ENCODE data around the gene TBC1D22A.
"Not testable (repeated sequence)": the region's sequence is repeated elsewhere in the genome, so short reads cannot be mapped to it uniquely, and the experiment has no call there.

Gene TBC1D22A

GRCh38 chr22:46810856-46811786 is 48.7 kb downstream of the TBC1D22A start:
- Histone ChIP-seq H3K9me3 (ENCODE audit: control insufficient read depth in 1 of 2, low read length in 2 of 2) (no peaks in the 10 kb centered on the region), H3K4me1 (ENCODE audit: control insufficient read depth in 1 of 2, insufficient read depth in 2 of 2, low read length in 2 of 2) (peaks cover 13% of the 10 kb centered on the region in 2 donors), H3K27me3 (ENCODE audit: control insufficient read depth in 1 of 2, insufficient read depth in 2 of 2, low read length in 2 of 2) (no peaks in the 10 kb centered on the region), H3K4me3 (ENCODE audit: low read depth in 1 of 2, low read length in 2 of 2) (no peak overlapping the region), H3K36me3 (ENCODE audit: control insufficient read depth in 1 of 2, insufficient read depth in 2 of 2, low read length in 2 of 2) (peaks cover 10 to 20% of the 10 kb centered on the region in 2 donors), H3K9ac (ENCODE audit: low read depth in 1 of 2, low read length in 2 of 2) (no peak overlapping the region), H3K27ac (ENCODE audit: low read depth, low read length) (no peak overlapping the region)

DNA sequence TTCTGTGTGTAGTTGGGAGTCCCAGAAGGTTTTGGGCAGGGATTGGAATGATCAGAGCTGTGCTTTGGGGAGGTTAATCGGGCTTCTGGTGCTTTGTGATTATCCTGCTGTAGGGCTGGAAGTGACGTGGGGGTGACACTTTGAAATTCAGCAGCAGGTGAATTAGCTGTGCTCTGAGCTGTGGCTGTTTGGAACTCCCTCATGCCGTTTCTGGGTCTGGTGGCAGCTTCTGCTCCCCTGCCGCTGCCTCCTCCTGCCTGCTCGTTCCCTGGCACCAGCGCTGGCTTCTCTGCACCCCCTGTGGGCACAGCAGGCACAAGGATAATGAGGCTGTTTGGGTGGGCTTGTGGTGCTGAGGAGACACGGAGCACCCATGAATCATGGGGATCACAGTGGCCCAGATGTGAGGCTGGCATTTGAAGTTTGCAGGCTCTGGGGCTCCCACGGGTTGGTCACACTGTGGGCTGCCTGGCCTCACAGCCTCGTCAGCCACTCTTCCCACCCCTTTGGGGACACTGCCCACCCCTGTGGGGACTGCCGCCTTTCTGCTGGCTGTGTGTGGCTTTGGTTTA is 49.7 kb downstream of the TBC1D22A start:
- Histone ChIP-seq H3K27ac (ENCODE audit: low read depth, low read length) (no peak overlapping the region), H3K9me3 (ENCODE audit: control insufficient read depth in 1 of 2, low read length in 2 of 2) (no peaks in the 10 kb centered on the region), H3K4me3 (ENCODE audit: low read depth in 1 of 2, low read length in 2 of 2) (no peak overlapping the region), H3K9ac (ENCODE audit: low read depth in 1 of 2, low read length in 2 of 2) (no peak overlapping the region), H3K4me1 (ENCODE audit: control insufficient read depth in 1 of 2, insufficient read depth in 2 of 2, low read length in 2 of 2) (peaks cover 19 to 22% of the 10 kb centered on the region in 2 donors), H3K27me3 (ENCODE audit: control insufficient read depth in 1 of 2, insufficient read depth in 2 of 2, low read length in 2 of 2) (no peaks in the 10 kb centered on the region), H3K36me3 (ENCODE audit: control insufficient read depth in 1 of 2, insufficient read depth in 2 of 2, low read length in 2 of 2) (peaks cover 10 to 17% of the 10 kb centered on the region in 2 donors)

DNA sequence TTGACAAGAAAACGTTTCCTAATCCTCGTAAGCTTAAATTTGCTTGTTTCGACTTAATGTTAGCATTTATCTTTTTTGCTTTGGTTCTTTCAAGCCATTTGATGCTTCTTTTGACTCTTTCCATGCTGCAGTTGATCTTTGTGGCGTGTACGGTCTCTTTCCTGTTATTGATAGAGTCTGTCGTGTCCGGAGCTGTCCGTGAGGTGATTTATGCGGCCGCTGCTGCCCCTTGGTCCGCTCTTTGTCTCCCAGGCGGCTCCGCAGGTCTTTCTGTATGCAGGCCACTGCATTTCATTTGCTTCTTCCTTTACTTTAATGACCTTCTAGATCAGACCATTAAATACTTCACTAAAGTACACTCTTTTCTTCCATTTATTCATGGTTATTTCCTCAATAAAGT is 50.3 kb downstream of the TBC1D22A start:
- Histone ChIP-seq H3K27me3 (ENCODE audit: control insufficient read depth in 1 of 2, insufficient read depth in 2 of 2, low read length in 2 of 2) (no peaks in the 10 kb centered on the region), H3K4me3 (ENCODE audit: low read depth in 1 of 2, low read length in 2 of 2) (no peak overlapping the region), H3K4me1 (ENCODE audit: control insufficient read depth in 1 of 2, insufficient read depth in 2 of 2, low read length in 2 of 2) (peaks cover 19 to 22% of the 10 kb centered on the region in 2 donors), H3K27ac (ENCODE audit: low read depth, low read length) (no peak overlapping the region), H3K9ac (ENCODE audit: low read depth in 1 of 2, low read length in 2 of 2) (no peak overlapping the region), H3K9me3 (ENCODE audit: control insufficient read depth in 1 of 2, low read length in 2 of 2) (no peaks in the 10 kb centered on the region), H3K36me3 (ENCODE audit: control insufficient read depth in 1 of 2, insufficient read depth in 2 of 2, low read length in 2 of 2) (peaks cover 6 to 11% of the 10 kb centered on the region in 2 donors)

GRCh38 chr22:46813816-46814597 is 51.6 kb downstream of the TBC1D22A start:
- H3K9me3 ChIP-seq (ENCODE audit: control insufficient read depth in 1 of 2, low read length in 2 of 2), result no peaks in the 10 kb centered on the region
- H3K4me1 ChIP-seq (ENCODE audit: control insufficient read depth in 1 of 2, insufficient read depth in 2 of 2, low read length in 2 of 2), result peaks cover 19 to 22% of the 10 kb centered on the region in 2 donors
- no peak overlapping the region for H3K27ac ChIP-seq (ENCODE audit: low read depth, low read length)
- no peak overlapping the region for H3K9ac ChIP-seq (ENCODE audit: low read depth in 1 of 2, low read length in 2 of 2)
- no peak overlapping the region for H3K4me3 ChIP-seq (ENCODE audit: low read depth in 1 of 2, low read length in 2 of 2)
- H3K27me3 ChIP-seq (ENCODE audit: control insufficient read depth in 1 of 2, insufficient read depth in 2 of 2, low read length in 2 of 2), result no peaks in the 10 kb centered on the region
- peaks cover 6 to 8% of the 10 kb centered on the region in 2 donors for H3K36me3 ChIP-seq (ENCODE audit: control insufficient read depth in 1 of 2, insufficient read depth in 2 of 2, low read length in 2 of 2)

DNA sequence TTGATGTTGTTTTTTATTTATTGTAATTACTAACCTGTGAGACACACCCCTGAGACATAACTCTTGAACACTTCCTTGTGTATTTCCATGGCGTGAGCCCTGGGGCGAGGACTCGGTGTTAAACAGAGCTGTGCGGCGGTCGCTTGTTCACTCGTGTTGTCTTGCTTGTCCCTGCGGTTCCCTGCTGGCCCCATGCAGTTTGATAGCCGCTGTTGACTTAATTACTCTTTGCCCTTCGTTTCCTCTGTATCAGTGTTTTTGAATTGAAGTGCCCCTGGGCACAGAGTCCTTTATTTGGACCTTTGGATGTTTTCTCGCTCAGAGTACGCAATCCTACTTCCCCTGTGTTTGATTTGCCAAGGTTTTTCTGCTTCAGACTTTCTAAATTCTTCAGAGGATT is 52.7 kb downstream of the TBC1D22A start:
- no peaks in the 10 kb centered on the region for H3K9me3 ChIP-seq (ENCODE audit: control insufficient read depth in 1 of 2, low read length in 2 of 2)
- peak overlapping the region in 1 of 2 donors; percentile 30 for H3K9ac ChIP-seq (ENCODE audit: low read depth in 1 of 2, low read length in 2 of 2)
- H3K36me3 ChIP-seq (ENCODE audit: control insufficient read depth in 1 of 2, insufficient read depth in 2 of 2, low read length in 2 of 2), result peaks cover 4 to 6% of the 10 kb centered on the region in 2 donors
- H3K27ac ChIP-seq (ENCODE audit: low read depth, low read length), result peak overlapping the region; percentile 50
- no peaks in the 10 kb centered on the region for H3K27me3 ChIP-seq (ENCODE audit: control insufficient read depth in 1 of 2, insufficient read depth in 2 of 2, low read length in 2 of 2)
- peaks cover 19 to 22% of the 10 kb centered on the region in 2 donors for H3K4me1 ChIP-seq (ENCODE audit: control insufficient read depth in 1 of 2, insufficient read depth in 2 of 2, low read length in 2 of 2)
- H3K4me3 ChIP-seq (ENCODE audit: low read depth in 1 of 2, low read length in 2 of 2), result no peak overlapping the region

- peak overlapping the region in 1 of 2 donors; percentile 52 for H3K4me3 ChIP-seq (ENCODE audit: low read depth in 1 of 2, low read length in 2 of 2)
- peaks cover 19 to 22% of the 10 kb centered on the region in 2 donors for H3K4me1 ChIP-seq (ENCODE audit: control insufficient read depth in 1 of 2, insufficient read depth in 2 of 2, low read length in 2 of 2)
- peaks cover 4 to 6% of the 10 kb centered on the region in 2 donors for H3K36me3 ChIP-seq (ENCODE audit: control insufficient read depth in 1 of 2, insufficient read depth in 2 of 2, low read length in 2 of 2)
- H3K27me3 ChIP-seq (ENCODE audit: control insufficient read depth in 1 of 2, insufficient read depth in 2 of 2, low read length in 2 of 2), result no peaks in the 10 kb centered on the region
- H3K9ac ChIP-seq (ENCODE audit: low read depth in 1 of 2, low read length in 2 of 2), result peak overlapping the region; percentile 3 to 30
- no peaks in the 10 kb centered on the region for H3K9me3 ChIP-seq (ENCODE audit: control insufficient read depth in 1 of 2, low read length in 2 of 2)
- H3K27ac ChIP-seq (ENCODE audit: low read depth, low read length), result peak overlapping the region; percentile 50
Measured at GRCh38 chr22:46815559-46815895, 53.1 kb downstream of the TBC1D22A start.

DNA sequence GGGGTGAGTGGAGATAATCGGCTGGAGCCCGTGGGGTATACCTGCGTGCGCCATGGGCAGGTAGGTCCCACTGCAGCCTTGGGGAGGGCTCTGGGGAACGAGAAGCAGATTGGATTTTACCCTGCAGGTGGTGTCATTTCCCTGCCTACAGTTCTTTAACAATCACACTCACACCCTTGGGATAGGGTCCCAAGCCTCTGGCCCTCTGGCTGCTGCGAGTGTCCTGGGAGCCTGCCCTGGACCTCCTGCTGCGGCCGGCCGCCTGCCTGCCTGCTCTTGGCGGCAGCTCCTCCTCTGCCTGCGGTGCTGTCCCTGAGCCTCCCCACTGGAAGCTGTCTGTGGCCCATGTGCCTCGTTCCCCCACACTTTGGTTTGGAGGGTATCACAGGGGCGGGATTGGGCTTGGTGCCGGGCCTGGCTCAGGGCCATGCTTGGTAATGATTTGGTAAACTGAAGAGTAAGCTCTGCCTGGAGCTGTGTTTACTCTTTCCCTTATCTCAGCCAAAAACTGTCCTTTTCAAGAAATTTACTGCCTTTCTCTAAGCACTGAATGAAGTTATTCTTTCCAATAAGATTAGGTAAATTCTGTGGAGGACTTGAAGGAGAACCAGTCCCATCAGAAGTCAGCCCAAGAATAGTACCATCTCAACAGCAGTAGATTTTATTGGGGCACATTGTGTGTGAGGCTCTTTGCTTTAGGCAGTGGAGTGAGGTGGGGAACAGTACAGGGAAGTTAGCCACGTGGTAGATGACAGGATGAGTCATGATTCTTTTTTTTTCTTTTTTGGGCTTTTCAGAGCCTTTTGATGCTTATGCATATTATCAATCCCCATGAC is 53.7 kb downstream of the TBC1D22A start:
- Histone ChIP-seq H3K9me3 (ENCODE audit: control insufficient read depth in 1 of 2, low read length in 2 of 2) (no peaks in the 10 kb centered on the region), H3K27me3 (ENCODE audit: control insufficient read depth in 1 of 2, insufficient read depth in 2 of 2, low read length in 2 of 2) (no peaks in the 10 kb centered on the region), H3K9ac (ENCODE audit: low read depth in 1 of 2, low read length in 2 of 2) (peak overlapping the region; percentile 3 to 30), H3K4me1 (ENCODE audit: control insufficient read depth in 1 of 2, insufficient read depth in 2 of 2, low read length in 2 of 2) (peaks cover 19 to 22% of the 10 kb centered on the region in 2 donors), H3K4me3 (ENCODE audit: low read depth in 1 of 2, low read length in 2 of 2) (peak overlapping the region in 1 of 2 donors; percentile 52), H3K36me3 (ENCODE audit: control insufficient read depth in 1 of 2, insufficient read depth in 2 of 2, low read length in 2 of 2) (peaks cover 1 to 4% of the 10 kb centered on the region in 2 donors), H3K27ac (ENCODE audit: low read depth, low read length) (peak overlapping the region; percentile 50)

DNA sequence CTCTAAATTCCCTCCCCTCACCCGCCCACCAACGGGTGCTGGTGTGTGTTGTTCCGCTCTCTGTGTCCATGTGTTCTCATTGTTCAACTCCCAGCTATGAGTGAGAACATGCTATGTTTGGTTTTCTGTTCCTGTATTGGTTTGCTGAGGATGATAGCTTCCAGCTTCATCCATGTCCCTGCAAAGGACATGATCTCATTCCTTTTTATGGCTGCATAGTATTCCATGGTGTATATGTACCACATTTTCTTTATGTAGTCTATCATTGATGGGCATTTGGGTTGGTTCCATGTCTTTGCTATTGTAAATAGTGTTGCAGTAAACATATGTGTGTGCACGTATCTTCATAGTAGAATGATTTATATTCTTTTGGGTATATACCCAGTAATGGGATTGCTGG is 54.9 kb downstream of the TBC1D22A start:
- not testable (repeated sequence) for H3K9ac ChIP-seq (ENCODE audit: low read depth in 1 of 2, low read length in 2 of 2); H3K9me3 ChIP-seq (ENCODE audit: control insufficient read depth in 1 of 2, low read length in 2 of 2)

DNA sequence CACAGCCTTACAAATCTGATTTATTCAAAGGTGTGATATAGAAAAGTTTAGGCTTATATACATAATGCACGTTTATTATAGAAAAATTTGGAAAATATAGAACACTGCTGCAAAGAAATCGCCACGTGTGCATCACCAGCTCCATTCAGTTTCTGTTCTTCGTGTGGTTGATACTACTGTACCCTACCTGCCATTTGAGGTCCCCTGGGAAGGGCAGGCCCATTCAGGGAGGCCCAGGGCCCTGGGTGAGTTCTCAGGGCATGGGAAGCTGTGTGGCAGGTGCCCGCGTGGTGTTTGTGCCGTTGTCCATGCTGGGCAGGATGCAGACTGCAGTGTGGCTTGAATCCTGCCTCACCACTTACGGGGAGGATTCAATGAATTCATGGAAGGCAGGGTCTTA is 60.8 kb downstream of the TBC1D22A start:
- H3K36me3 ChIP-seq (ENCODE audit: control insufficient read depth in 1 of 2, insufficient read depth in 2 of 2, low read length in 2 of 2), result peaks cover 6 to 9% of the 10 kb centered on the region in 2 donors
- no peak overlapping the region for H3K4me3 ChIP-seq (ENCODE audit: low read depth in 1 of 2, low read length in 2 of 2)
- peaks cover 0 to under 1% of the 10 kb centered on the region in 2 donors for H3K4me1 ChIP-seq (ENCODE audit: control insufficient read depth in 1 of 2, insufficient read depth in 2 of 2, low read length in 2 of 2)
- H3K9ac ChIP-seq (ENCODE audit: low read depth in 1 of 2, low read length in 2 of 2), result no peak overlapping the region
- H3K27ac ChIP-seq (ENCODE audit: low read depth, low read length), result no peak overlapping the region
- H3K27me3 ChIP-seq (ENCODE audit: control insufficient read depth in 1 of 2, insufficient read depth in 2 of 2, low read length in 2 of 2), result no peaks in the 10 kb centered on the region
- H3K9me3 ChIP-seq (ENCODE audit: control insufficient read depth in 1 of 2, low read length in 2 of 2), result no peaks in the 10 kb centered on the region

More for the DNA sequence above, 54.9 kb downstream of the TBC1D22A start:
- peaks cover 19 to 22% of the 10 kb centered on the region in 2 donors for H3K4me1 ChIP-seq (ENCODE audit: control insufficient read depth in 1 of 2, insufficient read depth in 2 of 2, low read length in 2 of 2)
- not testable (repeated sequence) for H3K27ac ChIP-seq (ENCODE audit: low read depth, low read length); H3K4me3 ChIP-seq (ENCODE audit: low read depth in 1 of 2, low read length in 2 of 2); H3K27me3 ChIP-seq (ENCODE audit: control insufficient read depth in 1 of 2, insufficient read depth in 2 of 2, low read length in 2 of 2); H3K36me3 ChIP-seq (ENCODE audit: control insufficient read depth in 1 of 2, insufficient read depth in 2 of 2, low read length in 2 of 2)

Data from duodenal mucosa (tissue), 2 donors.